Measurements from ENCODE around the gene ATCAY. TPM values are rescaled to one million over a fixed set of nuclear protein-coding genes. Genes with fewer than 3 reads are reported as not detected.
"Not testable (repeated sequence)": the region's sequence is repeated elsewhere in the genome, so short reads cannot be mapped to it uniquely, and the experiment has no call there.

Gene ATCAY
- total RNA-seq, 2 experiments from 2014 or later: not detected

DNA sequence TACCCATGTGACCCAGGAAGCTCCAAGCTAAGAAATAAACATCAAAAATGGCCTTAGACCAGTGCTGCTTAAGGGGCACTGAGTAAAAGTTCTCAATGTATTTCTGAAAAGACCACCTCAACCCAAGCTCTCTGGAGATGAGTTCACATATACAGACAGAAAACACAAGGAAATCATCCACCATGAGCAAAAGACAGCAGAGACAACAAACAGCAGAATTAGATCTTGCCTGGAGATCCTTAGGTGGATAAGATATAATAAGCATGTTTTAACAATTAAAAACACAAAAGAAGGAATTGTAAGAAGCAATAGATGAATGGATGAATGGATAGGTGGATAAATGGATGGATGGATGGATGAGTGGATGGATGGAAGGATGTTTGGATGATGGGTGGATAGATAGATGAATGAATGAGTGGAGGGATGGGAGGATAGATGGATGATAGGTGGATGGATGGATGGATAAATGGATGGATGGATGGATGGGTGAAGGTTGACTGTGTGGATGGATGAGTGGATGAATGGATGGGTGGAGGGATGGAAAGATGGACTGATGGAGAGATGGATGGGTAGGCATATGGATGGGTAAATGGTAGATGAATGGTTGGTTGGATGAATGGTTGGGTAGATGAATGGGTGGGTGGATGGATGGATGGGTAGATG, 42.7 kb downstream of the ATCAY start:
- no peaks in the 10 kb centered on the region for H3K27me3 Mint-ChIP-seq
- no peaks in the 10 kb centered on the region for H3K36me3 Mint-ChIP-seq (ENCODE audit: low read depth)
- no peak for DNase-seq
- POLR2A ChIA-PET: no interaction called here
- CTCF ChIA-PET: no interaction called here
- no peak overlapping the region for H3K4me3 Mint-ChIP-seq
- H3K4me1 Mint-ChIP-seq: no peaks in the 10 kb centered on the region
- H3K9me3 Mint-ChIP-seq: peaks cover 11% of the 10 kb centered on the region
- no peak overlapping the region for H3K27ac Mint-ChIP-seq

DNA sequence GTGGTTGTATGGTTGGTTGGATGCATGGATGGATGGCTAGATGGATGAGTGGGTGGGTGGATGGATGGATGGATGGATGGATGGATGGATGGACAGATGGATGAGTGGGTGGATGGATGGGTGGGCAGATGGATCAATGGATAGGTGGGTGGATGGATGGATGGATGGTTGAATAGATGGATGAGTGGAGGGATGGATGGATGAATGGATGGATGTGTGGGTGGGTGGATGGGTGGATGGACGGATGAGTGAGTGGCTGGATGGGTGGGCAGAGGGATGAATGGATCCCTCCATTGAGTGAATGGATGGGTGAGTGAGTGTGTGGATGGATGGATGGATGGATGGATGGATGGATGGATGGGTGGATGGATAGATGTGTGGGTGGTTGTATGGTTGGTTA, 43.4 kb downstream of the ATCAY start:
- Mint-ChIP-seq H3K27ac (no peak overlapping the region), H3K36me3 (ENCODE audit: low read depth) (no peaks in the 10 kb centered on the region), H3K9me3 (peaks cover 11% of the 10 kb centered on the region), H3K4me3 (no peak overlapping the region), H3K27me3 (no peaks in the 10 kb centered on the region), H3K4me1 (no peaks in the 10 kb centered on the region)
- POLR2A ChIA-PET: no interaction called here
- CTCF ChIA-PET: no interaction called here
- no peak for DNase-seq

DNA sequence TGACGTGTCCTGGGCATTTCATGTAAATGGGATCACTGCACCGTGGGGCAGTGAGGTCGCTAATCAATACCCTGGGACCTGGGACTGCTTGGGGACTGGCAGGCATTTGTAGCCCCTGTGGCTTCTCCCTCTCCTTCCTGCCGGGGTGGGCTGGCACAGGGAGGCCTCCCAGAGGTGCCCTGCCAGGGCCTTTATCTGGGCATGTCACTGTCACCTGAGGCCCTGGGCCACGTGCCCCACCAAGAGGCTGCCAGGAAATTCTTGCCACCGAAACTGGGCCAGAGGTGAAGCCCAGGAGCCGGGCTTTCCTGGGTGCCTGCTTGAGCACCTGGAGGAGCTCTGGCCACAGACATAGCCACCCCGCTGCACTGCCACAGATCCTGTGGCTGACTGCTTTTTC, 50.6 kb downstream of the ATCAY start:
- DNase-seq: no peak
- no peaks in the 10 kb centered on the region for H3K36me3 Mint-ChIP-seq (ENCODE audit: low read depth)
- H3K27me3 Mint-ChIP-seq: peaks cover 21% of the 10 kb centered on the region
- H3K4me1 Mint-ChIP-seq: no peaks in the 10 kb centered on the region
- H3K27ac Mint-ChIP-seq: no peak overlapping the region
- H3K4me3 Mint-ChIP-seq: no peak overlapping the region
- POLR2A ChIA-PET: no interaction called here
- CTCF ChIA-PET: no interaction called here
- H3K9me3 Mint-ChIP-seq: no peaks in the 10 kb centered on the region

DNA sequence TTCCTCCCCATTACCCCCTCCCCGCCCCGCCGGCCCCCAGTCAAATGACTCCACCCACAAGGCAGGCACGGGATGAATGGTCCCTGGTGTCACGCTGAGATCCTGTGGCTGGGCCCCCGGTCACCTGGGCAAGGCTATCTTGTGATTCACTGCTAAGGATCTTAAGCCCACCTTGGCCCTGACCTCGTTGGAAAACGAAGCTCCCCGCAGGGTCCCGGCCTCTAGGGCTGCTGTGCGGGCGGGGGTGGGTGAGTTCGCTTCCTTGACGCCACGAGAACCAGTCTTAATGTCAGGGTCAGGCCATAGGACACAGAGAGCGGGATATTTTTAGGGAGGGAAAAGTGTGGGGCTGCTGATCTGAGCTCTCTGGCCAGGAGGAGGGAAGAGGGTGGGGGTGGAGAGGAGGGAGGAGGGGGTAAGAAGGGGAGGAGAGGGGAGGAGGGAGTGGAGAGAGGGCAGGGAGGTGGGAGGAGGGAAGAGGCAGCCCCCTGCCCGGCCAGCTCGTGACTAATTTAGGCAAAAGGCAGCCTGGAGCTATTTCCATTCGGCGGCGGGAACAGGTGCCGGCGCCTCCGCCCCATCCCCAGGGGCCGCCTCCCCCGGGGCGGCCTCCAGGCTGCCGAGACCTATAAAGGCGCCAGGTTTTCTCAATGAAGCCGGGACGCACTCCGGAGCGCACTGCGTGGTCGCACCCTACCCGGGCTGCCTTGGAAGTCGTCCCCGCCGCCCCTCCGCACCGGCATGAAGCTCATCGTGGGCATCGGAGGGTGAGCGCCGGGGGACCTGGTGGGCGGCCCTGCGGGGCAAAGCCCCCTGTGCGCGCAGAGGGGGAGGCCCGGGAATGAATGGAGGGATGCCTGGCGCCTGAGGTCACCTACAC, 52.7 kb downstream of the ATCAY start, which contains the start of gene NMRK2:
TSS of gene NMRK2 (plus strand) at position 139 of the 880 bp plus-strand sequence. CDS start at position 742, 603 bp downstream.
- DNase-seq: no peak
- H3K27me3 Mint-ChIP-seq: peaks cover 21% of the 10 kb centered on the region
- no peak within 1 kb of the TSS for H3K27ac Mint-ChIP-seq
- ChIA-PET POLR2A (no interaction called here), CTCF (no interaction called here)
- H3K36me3 Mint-ChIP-seq (ENCODE audit: low read depth): no peaks in the 10 kb centered on the region
- H3K4me1 Mint-ChIP-seq: no peaks in the 10 kb centered on the region
- no peak within 1 kb of the TSS for H3K4me3 Mint-ChIP-seq
- no peaks in the 10 kb centered on the region for H3K9me3 Mint-ChIP-seq

DNA sequence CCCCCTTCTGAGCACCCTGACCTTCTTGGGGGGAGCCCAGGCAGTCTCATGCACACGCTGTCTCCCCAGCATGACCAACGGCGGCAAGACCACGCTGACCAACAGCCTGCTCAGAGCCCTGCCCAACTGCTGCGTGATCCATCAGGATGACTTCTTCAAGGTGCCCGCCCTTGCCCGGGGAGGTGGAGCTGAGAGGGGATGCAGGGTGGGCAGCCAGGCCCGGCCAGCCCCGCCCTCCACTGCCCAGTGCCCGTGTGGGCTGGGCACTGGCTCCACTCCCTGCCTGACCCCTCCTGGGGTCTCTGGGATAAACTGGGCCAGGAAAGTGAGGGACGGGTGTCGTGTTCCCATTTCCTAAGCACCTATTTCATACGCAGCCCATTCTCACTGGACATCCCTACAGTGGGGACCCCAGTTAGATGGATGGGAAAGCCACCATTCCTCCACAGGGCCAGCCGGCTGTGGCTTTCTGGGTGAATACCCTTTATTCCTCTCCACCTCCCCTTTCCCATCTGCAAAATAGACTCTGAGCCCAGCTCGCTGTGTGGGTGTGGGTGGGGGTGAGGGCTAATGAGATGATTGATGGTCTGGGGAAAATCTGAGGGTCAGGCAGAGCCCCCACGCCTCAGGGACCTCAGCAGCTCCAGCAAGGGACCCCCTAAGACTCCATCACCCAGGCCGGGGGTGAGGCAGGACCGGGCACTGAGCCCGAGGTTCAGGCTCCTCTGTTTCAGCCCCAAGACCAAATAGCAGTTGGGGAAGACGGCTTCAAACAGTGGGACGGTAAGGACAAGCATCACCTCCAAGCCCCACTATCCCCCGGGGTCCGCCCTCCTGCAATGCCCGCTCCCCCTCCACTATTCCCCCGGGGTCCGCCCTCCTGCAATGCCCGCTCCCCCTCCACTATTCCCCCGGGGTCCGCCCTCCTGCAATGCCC, 56.3 kb downstream of the ATCAY start:
- ChIA-PET POLR2A (no interaction called here), CTCF (no interaction called here)
- Mint-ChIP-seq H3K36me3 (ENCODE audit: low read depth) (no peaks in the 10 kb centered on the region), H3K4me1 (no peaks in the 10 kb centered on the region), H3K27ac (no peak overlapping the region), H3K4me3 (no peak overlapping the region), H3K9me3 (no peaks in the 10 kb centered on the region), H3K27me3 (peaks cover 15% of the 10 kb centered on the region)
- DNase-seq: no peak

DNA sequence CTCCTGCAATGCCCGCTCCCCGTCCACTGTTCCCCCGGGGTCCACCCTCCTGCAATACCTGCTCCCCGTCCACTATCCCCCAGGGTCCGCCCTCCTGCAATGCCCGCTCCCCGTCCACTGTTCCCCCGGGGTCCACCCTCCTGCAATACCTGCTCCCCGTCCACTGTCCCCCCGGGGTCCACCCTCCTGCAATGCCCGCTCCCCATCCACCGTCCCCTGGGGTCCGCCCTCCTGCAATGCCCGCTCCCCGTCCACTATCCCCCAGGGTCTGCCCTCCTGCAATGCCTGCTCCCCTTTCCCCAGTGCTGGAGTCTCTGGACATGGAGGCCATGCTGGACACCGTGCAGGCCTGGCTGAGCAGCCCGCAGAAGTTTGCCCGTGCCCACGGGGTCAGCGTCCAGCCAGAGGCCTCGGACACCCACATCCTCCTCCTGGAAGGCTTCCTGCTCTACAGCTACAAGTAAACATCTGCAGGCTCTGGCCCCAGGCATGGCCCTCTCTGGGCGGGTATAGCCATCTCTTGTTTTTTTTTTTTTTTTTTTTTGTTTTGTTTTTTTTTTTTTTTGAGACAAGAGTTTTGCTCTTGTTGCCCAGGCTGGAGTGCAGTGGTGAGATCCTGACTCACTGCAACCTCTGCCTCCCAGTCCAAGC, 57.9 kb downstream of the ATCAY start:
- H3K4me1 Mint-ChIP-seq: not testable (repeated sequence)

DNA sequence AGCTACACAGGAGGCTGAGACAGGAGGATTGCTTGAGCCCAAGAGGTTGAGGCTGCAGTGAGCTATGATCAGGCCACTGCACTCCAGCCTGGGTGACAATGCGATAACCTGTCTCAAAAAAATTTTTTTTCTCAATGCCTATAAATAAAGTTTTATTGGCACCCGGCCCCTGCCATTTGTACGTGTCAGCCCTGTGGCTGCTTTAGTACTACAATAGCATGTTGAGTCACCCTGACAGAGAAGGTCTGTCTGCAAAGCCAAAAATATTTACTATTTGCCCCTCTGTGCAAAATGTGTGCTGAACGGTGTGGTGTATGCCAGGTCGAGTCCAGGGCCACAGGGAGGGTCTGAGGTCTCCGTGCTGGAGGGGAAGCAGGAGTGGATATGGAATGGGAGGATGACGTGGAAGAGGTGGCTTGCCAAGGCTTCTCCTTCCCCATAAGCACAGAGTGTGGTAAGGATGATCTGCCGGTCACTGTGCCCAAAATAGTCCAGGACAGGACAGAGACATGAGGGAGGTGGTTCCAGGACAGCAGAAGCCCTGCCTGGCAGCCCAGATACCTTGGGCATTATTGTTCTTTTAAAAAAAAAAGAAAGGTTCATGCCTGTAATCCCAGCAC, 62.4 kb downstream of the ATCAY start:
- H3K27ac Mint-ChIP-seq: no peak overlapping the region
- no peak for DNase-seq
- no peaks in the 10 kb centered on the region for H3K9me3 Mint-ChIP-seq
- H3K4me1 Mint-ChIP-seq: peaks cover 5% of the 10 kb centered on the region
- H3K36me3 Mint-ChIP-seq (ENCODE audit: low read depth): no peaks in the 10 kb centered on the region
- no peak overlapping the region for H3K4me3 Mint-ChIP-seq
- POLR2A ChIA-PET: no interaction called here
- no peaks in the 10 kb centered on the region for H3K27me3 Mint-ChIP-seq
- CTCF ChIA-PET: no interaction called here

More for the DNA sequence above, 57.9 kb downstream of the ATCAY start:
- DNase-seq; H3K9me3 Mint-ChIP-seq; H3K27ac Mint-ChIP-seq; H3K36me3 Mint-ChIP-seq (ENCODE audit: low read depth); H3K4me3 Mint-ChIP-seq; POLR2A ChIA-PET: not testable (repeated sequence)
- peaks cover 10% of the 10 kb centered on the region for H3K27me3 Mint-ChIP-seq
- CTCF ChIA-PET: interaction anchor here (0.7 kb wide), 1 partner anchor 177 kb away, joined by 5 read pairs; the partner anchor contains the start of gene APBA3

DNA sequence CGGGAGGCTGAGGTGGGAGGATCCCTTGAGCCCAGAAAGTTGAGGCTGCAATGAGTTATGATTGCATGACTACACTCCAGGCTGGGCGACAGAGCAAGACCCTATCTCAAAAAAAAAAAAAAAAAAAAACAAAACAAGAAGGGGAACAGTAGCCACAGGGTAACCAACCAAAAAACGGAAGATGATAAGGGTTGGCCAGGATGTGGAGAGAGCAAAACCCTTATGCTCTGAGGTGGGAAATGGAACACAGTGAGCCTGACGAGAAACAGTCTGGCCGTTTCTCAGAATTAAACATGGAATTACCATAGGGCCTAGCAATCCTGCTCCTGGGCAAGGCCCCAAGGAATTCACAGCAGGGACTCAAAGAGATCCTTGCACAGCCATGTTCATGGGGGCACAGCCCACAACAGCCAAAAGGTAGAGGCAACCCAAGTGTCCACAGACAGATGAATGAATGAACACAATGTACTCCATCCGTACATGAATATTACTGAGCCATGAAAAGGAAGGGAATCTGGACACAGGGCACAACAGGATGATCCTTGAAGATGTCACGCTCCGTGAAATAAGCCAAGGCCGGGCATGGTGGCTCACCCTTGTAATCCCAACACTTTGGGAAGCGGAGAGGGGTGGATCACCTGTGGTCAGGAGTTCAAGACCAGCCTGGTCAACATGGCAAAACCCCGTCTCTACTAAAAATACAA, 63.7 kb downstream of the ATCAY start:
- Mint-ChIP-seq H3K27me3 (no peaks in the 10 kb centered on the region), H3K4me1 (peaks cover 5% of the 10 kb centered on the region), H3K36me3 (ENCODE audit: low read depth) (no peaks in the 10 kb centered on the region), H3K9me3 (no peaks in the 10 kb centered on the region), H3K27ac (peak overlapping the region; percentile 73), H3K4me3 (no peak overlapping the region)
- DNase-seq: no peak
- ChIA-PET CTCF (no interaction called here), POLR2A (no interaction called here)

DNA sequence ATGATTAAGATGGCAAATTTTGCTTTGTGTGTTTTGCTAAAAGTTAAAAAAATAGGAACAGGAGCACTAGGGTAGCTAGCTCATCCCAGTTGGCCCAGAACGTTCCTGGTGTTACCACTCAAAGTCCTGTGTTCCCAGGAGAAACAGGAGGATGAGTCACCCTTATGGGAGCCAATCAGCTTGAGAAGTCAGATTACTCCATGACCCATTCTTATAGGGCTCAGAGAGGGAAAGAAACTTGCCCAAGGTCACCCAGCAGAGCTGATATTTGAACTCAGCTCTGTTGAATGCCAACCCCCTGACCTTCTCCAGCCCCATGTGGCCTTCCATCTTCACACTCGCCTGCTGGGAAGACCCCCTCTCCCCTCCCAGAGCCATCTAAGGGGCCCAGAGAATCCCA, 65.4 kb downstream of the ATCAY start:
- H3K36me3 Mint-ChIP-seq (ENCODE audit: low read depth): no peaks in the 10 kb centered on the region
- POLR2A ChIA-PET: no interaction called here
- H3K4me1 Mint-ChIP-seq: peaks cover 5% of the 10 kb centered on the region
- H3K27me3 Mint-ChIP-seq: peaks cover under 1% of the 10 kb centered on the region
- no peak for DNase-seq
- H3K27ac Mint-ChIP-seq: no peak overlapping the region
- H3K9me3 Mint-ChIP-seq: no peaks in the 10 kb centered on the region
- H3K4me3 Mint-ChIP-seq: no peak overlapping the region
- CTCF ChIA-PET: no interaction called here

DNA sequence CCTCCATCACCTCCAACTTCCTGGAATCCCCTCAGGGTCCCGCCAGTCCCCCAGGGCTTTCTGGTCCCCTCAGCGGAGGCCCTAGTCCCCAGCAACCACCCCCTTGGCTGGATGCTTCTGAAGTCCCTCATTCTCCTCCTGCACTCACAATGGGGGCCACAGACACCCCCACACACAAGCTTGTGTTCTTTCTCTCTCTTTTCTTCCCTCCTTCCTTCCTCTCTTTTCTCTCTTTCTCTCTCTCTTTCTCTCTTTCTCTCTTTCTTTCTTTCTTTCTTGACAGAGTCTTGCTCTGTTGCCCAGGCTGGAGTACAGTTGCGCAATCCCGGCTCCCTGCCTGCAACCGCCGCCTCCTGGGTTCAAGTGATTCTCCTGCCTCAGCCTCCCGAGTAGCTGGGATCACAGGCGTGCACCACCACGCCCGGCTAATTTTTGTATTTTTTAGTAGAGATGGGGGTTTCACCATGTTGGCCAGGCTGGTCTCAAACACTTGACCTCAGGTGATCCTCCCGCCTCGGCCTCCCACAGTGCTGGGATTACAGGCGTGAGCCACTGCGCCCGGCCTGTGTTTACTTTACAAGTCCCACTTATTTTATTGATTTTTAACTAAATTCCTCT, 66.9 kb downstream of the ATCAY start:
- H3K4me3 Mint-ChIP-seq; H3K27me3 Mint-ChIP-seq; H3K4me1 Mint-ChIP-seq; POLR2A ChIA-PET; H3K9me3 Mint-ChIP-seq; DNase-seq; H3K27ac Mint-ChIP-seq; CTCF ChIA-PET; H3K36me3 Mint-ChIP-seq (ENCODE audit: low read depth): not testable (repeated sequence)

DNA sequence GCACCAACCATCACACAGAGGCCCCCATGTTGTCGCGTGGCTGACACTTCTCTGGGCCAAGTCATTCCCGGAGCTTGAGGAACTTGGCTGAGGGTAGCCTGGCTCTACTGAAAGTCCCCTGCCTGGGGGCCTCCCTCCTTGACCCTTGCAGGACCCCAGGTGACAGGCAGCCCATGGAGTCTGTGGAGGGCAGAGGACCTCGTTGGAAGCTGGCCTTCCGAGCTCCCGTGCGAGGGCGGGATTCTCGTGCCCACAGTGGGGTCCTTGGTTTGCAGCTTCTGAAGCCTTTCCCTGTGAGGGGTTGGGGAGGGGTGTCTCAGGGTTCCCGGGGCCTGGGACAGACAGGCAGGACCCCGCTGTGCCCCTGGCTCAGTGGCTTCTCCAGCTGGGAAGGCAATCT, 68.8 kb downstream of the ATCAY start:
- Mint-ChIP-seq H3K27me3 (peaks cover 4% of the 10 kb centered on the region), H3K4me1 (peaks cover 3% of the 10 kb centered on the region), H3K9me3 (no peaks in the 10 kb centered on the region), H3K27ac (no peak overlapping the region), H3K36me3 (ENCODE audit: low read depth) (no peaks in the 10 kb centered on the region), H3K4me3 (no peak overlapping the region)
- ChIA-PET CTCF (no interaction called here), POLR2A (no interaction called here)
- DNase-seq: no peak
